Hematopoietic multipotent progenitor cell treated with erythropoietin and hydrocortisone succinate and interleukin-3 and kit ligand, for 15 days (in vitro differentiated cells): ENCODE results near the gene SLC25A23.
"Not testable (repeated sequence)": the region's sequence is repeated elsewhere in the genome, so short reads cannot be mapped to it uniquely, and the experiment has no call there.

ENCODE experiments used
- DNase-seq: peaks from one replicate; pipeline ENCODE4 v3.0.0-alpha.2; 2015; ENCODE audit warnings: low spot score

SLC25A23 gene

GRCh38 chr19:6459262-6460098 lies at the start of gene SLC25A23:
Gene SLC25A23, minus strand, starts transcription at chr19:6459792. Its CDS starts 164 bp downstream, at chr19:6459628.
- DNase-seq = no peak

DNA sequence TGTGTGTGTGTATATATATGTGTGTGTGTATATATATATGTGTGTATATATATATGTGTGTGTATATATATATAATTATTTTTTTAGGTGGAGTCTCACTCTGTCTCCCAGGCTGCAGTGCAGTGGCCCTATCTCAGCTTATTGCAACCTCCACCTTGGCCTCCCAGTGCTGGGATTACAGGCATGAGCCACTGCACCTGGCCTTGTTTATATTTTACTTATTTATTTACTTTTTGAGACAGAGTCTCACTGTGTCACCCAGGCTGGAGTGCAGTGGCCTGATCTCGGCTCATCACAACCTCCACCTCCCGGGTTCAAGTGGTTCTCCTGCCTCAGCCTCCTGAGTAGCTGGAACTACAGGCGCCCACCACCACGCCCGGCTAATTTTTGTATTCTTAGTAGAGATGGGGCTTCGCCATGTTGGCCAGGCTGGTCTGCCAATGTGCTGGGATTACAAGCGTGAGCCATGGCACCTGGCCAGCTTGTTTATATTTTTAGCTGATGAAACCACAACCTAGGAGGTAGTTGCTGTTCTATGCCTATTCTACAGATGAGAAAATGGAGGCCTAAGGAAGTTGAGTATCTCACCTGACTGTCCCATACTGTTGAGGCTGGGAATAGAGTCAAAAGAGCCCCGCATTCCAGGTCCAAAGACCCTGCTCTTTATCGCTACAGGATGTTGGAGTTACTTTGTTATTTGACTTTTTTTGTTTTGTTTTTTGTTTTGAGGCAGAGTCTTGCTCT lies 48.6 kb upstream of the SLC25A23 start:
- not testable (repeated sequence) for DNase-seq

GRCh38 chr19:6503407-6504201 lies 44.0 kb upstream of the SLC25A23 start:
- no peak for DNase-seq

- DNase-seq = no peak
Measured at GRCh38 chr19:6501740-6502648, 42.4 kb upstream of the SLC25A23 start, which contains the start of gene TUBB4A. Gene TUBB4A, minus strand, starts transcription at chr19:6502309. Its CDS starts 97 bp downstream, at chr19:6502212.

GRCh38 chr19:6500837-6501739 lies 41.5 kb upstream of the SLC25A23 start:
- no peak for DNase-seq

DNA sequence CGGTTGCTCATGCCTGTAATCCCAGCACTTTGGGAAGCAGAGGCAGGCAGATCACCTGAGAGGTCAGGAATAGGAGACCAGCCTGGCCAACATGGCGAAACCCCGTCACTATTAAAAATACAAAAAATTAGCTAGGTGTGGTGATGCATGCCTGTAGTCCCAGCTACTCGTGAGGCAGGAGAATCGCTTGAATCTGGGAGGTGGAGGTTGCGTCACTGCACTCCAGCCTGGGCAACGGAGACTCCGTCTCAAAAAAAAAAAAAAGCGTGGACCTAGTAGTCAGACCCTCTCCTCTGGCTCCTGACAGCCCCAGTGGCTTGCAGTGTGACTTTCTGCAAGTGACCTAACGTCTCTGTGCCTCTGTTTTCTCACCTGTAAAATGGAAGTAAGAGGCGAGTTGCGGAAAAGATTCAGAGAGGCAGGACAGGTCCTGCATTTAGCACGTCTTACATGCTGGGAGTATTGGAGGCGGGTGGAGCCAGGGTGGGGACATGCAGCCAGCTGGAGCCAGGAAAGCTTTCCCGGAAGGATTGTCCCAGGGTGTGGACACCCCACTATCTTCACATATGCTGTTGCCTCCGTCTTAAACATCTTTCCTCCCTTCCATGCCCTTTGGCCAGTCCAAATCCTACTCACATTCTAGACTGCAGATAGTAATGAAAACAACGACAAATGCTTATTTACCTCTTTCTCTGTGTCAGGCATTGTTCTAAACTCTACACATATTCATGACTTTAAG lies 39.6 kb upstream of the SLC25A23 start:
- no peak for DNase-seq

DNA sequence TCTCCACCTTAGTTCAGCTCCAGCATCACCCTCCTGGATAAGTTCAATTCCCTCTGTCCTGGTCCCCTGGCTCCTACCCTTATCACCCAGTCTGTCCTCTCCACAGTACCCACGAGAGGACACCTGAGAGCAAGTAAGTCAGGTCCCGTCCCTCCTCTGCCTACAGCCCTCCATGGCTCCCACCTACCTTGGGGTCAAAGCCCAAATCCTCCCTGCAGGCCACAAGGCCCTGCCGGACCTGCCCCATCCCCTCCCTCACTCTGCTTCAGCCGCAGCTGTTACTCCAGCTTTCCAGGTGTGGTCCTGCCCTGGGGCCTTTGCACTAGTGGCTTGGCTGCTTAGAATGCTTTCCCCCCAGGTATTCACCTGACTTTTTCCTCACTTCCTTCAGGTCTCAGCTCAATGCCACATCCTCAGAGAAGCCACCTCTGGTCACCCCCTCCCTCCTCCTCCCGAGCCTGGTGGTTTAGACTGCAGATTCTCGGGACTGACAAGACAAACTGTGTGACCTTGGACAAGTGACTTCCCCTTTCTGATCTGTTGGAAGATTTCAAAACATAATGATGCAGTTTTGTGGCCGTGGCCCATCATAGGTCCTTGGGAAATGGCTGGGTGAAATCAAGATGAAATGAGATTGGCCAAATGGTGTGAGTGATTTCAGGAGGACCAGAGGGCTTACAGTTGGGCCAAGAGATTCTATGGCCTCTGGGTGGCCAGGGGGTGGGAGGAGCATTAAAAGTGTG lies 38.9 kb upstream of the SLC25A23 start:
- DNase-seq = no peak

- no peak for DNase-seq
Measured at GRCh38 chr19:6495947-6496346, 36.4 kb upstream of the SLC25A23 start.

- no peak for DNase-seq
Measured at GRCh38 chr19:6494438-6495036, 34.9 kb upstream of the SLC25A23 start.

DNA sequence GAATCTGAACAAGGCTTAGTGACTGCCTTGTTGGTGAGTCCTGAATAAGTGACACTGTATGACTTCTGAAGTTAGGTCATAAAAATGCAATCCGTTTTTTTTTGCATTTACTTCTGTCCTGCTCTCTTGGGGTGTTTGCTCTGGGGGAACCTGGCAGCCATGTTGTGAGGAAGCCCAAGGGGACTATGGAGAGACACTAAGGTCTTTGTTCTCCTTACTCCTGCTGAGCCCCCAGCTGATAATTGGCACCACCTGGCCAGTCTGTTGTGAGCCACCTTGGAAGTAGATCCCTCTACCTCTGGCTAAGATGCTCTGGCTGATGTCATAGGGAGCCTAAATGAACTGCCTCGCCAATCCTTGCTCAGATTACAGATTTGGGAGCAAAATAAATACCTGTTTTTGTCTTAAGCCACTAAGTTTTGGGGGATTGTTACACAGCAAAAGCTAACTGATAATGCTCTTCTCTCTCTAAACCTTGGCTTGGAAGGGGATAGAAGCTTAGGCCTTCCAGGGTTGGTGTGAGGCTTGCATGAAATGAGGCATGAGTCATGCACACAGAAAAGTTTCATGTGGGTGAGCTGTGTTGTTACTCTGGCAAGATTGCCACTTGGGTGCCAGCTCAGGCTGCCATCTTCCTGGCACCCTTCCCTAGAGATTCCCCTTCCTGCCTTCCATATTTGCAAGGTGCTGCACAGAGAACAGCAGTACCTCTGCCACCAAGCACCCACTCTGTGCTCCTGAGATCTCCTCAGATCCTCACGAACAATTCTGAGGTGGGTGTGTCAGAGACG lies 32.4 kb upstream of the SLC25A23 start:
- DNase-seq = no peak

- DNase-seq = no peak
Measured at GRCh38 chr19:6490134-6490533, 30.5 kb upstream of the SLC25A23 start.

DNA sequence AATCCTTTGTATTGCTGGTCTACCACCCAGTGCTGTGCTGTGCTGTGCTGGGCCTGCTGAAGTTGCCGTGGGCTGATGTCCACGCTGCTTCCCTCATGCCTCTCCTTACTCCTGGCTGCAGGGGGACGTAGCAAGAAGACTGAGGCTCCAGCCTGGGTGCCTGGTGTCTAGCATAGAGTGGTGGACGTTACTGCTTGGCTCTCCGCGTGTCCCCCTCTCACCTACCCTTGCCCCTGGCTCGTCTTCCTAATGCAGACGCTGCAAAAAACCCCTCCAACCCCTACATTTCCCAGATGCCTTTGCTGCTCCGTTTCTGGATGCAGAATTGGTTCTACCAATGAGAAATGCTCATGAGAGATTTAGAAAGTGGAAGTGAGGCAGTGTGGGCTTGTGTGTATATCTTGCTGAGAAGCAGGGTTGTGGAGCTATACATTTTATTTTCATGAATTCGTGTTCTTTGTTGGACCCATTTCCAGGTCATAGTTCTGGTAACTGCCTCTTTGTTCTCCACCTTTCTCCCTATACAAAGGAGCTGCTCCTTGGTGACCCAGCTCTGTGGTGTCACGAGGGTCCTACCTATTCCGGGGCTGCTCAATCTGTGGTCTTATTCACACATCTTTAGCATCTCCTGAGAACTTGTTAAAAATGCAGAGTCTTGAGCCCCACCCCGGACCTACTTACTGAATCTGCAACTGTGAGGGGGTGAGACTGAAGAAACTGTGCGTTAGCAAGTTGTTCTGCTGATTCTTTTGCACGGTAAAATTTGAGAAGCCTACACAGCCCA lies 29.9 kb upstream of the SLC25A23 start:
- no peak for DNase-seq

DNA sequence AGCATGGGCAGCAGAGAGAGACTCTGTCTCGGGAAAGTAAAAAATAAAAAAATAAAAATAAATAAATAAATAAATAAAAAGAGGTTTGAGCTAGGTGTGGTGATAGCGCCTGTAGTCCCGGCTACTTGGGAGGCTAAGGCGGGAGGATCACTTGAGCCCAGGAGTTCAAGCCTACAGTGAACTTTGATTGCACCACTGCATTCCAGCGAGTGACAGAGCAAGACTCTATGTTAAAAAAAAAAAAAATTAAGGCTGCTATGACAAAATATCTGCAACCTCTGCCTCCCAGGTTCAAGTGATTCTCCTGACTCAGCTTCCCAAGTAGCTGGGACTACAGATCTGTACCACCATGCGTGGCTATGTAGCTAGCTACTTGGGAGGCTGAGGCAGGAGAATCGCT lies 25.2 kb upstream of the SLC25A23 start:
- no peak for DNase-seq

- DNase-seq = no peak
Measured at GRCh38 chr19:6484230-6484629, 24.6 kb upstream of the SLC25A23 start.

- DNase-seq = no peak
Measured at GRCh38 chr19:6483235-6483634, 23.6 kb upstream of the SLC25A23 start.

- no peak for DNase-seq
Measured at GRCh38 chr19:6482343-6482686, 22.7 kb upstream of the SLC25A23 start.
